ENCODE data around the gene CASK. TPM values are rescaled to one million over a fixed set of nuclear protein-coding genes. Genes with fewer than 3 reads are reported as not detected.

Gene CASK
- total and polyA plus RNA-seq, 2 experiments from 2014 or later = 82.9 to 95.7 TPM

GRCh38 chrX:41952102-41952501 lies 28.7 kb upstream of the CASK start:
- TF ChIP-seq CTCF (IDR thresholded peaks at IDR 0.05; ENCODE audit: poor library complexity) = no peak
- TF ChIP-seq EZH2 (IDR thresholded peaks at IDR 0.05; ENCODE audit: borderline replicate concordance) = no peak
- no peak for TF ChIP-seq EZH2phosphoT487 (IDR thresholded peaks at IDR 0.05; ENCODE audit: low read depth, severe bottlenecking, unreplicated experiment)
- Histone ChIP-seq H3K4me3 (no peak overlapping the region), H4K20me1 (ENCODE audit: insufficient read depth, poor library complexity, severe bottlenecking) (no peaks in the 10 kb centered on the region), H3K9me3 (ENCODE audit: low read depth) (no peaks in the 10 kb centered on the region), H3K27me3 (no peaks in the 10 kb centered on the region), H3K36me3 (replicated peaks; ENCODE audit: insufficient read depth, low read depth) (no peaks in the 10 kb centered on the region), H2AFZ (no peak overlapping the region), H3K79me2 (no peaks in the 10 kb centered on the region), H3K27ac (no peak overlapping the region), H3K4me1 (ENCODE audit: insufficient read depth) (no peaks in the 10 kb centered on the region), H3K9me2 (replicated peaks; ENCODE audit: insufficient read depth) (no peaks in the 10 kb centered on the region), H3K4me2 (no peak overlapping the region)
- WGBS (ENCODE audit: low lambda C conversion rate, missing lambda C conversion rate) = 61% methylated on average over 5 of the region's 5 CpGs
- no peak for DNase-seq (ENCODE audit: low spot score)

GRCh38 chrX:41946989-41947612 lies 23.7 kb upstream of the CASK start:
- no peak for DNase-seq (ENCODE audit: low spot score)
- H3K4me2 ChIP-seq = no peak overlapping the region
- no peaks in the 10 kb centered on the region for H3K79me2 ChIP-seq
- no peaks in the 10 kb centered on the region for H4K20me1 ChIP-seq (ENCODE audit: insufficient read depth, poor library complexity, severe bottlenecking)
- H3K4me3 ChIP-seq = no peak overlapping the region
- no peaks in the 10 kb centered on the region for H3K36me3 ChIP-seq (replicated peaks; ENCODE audit: insufficient read depth, low read depth)
- 39% methylated on average over 5 of the region's 5 CpGs for WGBS (ENCODE audit: low lambda C conversion rate, missing lambda C conversion rate)
- no peaks in the 10 kb centered on the region for H3K4me1 ChIP-seq (ENCODE audit: insufficient read depth)
- H3K27ac ChIP-seq = peak overlapping the region; percentile 56
- no peaks in the 10 kb centered on the region for H3K9me3 ChIP-seq (ENCODE audit: low read depth)
- no peaks in the 10 kb centered on the region for H3K9me2 ChIP-seq (replicated peaks; ENCODE audit: insufficient read depth)
- H3K27me3 ChIP-seq = no peaks in the 10 kb centered on the region
- no peak overlapping the region for H2AFZ ChIP-seq
- TF ChIP-seq EZH2 (IDR thresholded peaks at IDR 0.05; ENCODE audit: borderline replicate concordance) (no peak), CTCF (IDR thresholded peaks at IDR 0.05; ENCODE audit: poor library complexity) (no peak)

- WGBS (ENCODE audit: low lambda C conversion rate, missing lambda C conversion rate) = 53% methylated on average over 3 of the region's 3 CpGs
- Histone ChIP-seq H3K27ac (peak overlapping the region; percentile 56), H3K9me3 (ENCODE audit: low read depth) (no peaks in the 10 kb centered on the region), H3K4me3 (no peak overlapping the region), H3K36me3 (replicated peaks; ENCODE audit: insufficient read depth, low read depth) (no peaks in the 10 kb centered on the region), H3K9me2 (replicated peaks; ENCODE audit: insufficient read depth) (no peaks in the 10 kb centered on the region), H3K79me2 (no peaks in the 10 kb centered on the region), H3K27me3 (no peaks in the 10 kb centered on the region), H3K4me2 (peak overlapping the region; percentile 25), H2AFZ (peak overlapping the region; percentile 13), H4K20me1 (ENCODE audit: insufficient read depth, poor library complexity, severe bottlenecking) (no peaks in the 10 kb centered on the region), H3K4me1 (ENCODE audit: insufficient read depth) (no peaks in the 10 kb centered on the region)
- peak; percentile 18 for DNase-seq (ENCODE audit: low spot score)
- TF ChIP-seq CTCF (IDR thresholded peaks at IDR 0.05; ENCODE audit: poor library complexity) (no peak), EZH2phosphoT487 (IDR thresholded peaks at IDR 0.05; ENCODE audit: low read depth, severe bottlenecking, unreplicated experiment) (no peak), EZH2 (IDR thresholded peaks at IDR 0.05; ENCODE audit: borderline replicate concordance) (no peak)
These were observed 22.9 kb upstream of the CASK start for GRCh38 chrX:41946235-41946634.
